GM18498 (cell line): Measurements from ENCODE around the gene ZGLP1.
"Not testable (repeated sequence)": the region's sequence is repeated elsewhere in the genome, so short reads cannot be mapped to it uniquely, and the experiment has no call there.

Experiments used
- ATAC-seq: cut with Tn5 transposase; IDR thresholded peaks from one replicate; pipeline ENCODE4 v1.9.1; 2021; ENCODE audit warnings: mild to moderate bottlenecking, moderate library complexity; ENCODE audit not compliant: unreplicated experiment

The ZGLP1 gene

DNA sequence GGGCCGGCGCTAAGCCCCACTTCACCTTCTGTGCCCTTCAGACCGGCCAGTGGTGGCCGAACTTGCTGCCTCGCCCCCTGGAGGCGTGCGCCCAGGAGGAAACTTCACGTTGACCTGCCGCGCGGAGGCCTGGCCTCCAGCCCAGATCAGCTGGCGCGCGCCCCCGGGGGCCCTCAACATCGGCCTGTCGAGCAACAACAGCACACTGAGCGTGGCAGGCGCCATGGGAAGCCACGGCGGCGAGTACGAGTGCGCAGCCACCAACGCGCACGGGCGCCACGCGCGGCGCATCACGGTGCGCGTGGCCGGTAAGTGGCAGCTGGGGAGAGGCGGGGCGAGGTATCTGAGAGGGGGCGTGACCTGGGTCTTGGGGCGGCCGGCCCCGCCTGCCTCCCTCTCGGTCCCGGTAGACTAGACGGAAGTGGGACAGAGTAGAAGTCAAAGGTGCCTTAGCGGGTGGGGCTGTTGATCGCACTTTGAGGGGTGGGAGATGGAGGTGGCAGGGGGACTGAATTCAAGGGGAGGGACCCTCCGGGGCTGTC is 14.2 kb downstream of the ZGLP1 start:
- ATAC-seq: peak; percentile 60

DNA sequence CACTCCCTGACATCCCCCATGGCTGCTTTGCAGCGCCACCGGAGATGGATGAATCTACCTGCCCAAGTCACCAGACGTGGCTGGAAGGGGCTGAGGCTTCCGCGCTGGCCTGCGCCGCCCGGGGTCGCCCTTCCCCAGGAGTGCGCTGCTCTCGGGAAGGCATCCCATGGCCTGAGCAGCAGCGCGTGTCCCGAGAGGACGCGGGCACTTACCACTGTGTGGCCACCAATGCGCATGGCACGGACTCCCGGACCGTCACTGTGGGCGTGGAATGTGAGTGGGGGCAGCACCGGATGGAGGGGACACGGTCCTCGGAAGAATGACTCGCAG is 15.3 kb downstream of the ZGLP1 start:
- ATAC-seq: no peak

DNA sequence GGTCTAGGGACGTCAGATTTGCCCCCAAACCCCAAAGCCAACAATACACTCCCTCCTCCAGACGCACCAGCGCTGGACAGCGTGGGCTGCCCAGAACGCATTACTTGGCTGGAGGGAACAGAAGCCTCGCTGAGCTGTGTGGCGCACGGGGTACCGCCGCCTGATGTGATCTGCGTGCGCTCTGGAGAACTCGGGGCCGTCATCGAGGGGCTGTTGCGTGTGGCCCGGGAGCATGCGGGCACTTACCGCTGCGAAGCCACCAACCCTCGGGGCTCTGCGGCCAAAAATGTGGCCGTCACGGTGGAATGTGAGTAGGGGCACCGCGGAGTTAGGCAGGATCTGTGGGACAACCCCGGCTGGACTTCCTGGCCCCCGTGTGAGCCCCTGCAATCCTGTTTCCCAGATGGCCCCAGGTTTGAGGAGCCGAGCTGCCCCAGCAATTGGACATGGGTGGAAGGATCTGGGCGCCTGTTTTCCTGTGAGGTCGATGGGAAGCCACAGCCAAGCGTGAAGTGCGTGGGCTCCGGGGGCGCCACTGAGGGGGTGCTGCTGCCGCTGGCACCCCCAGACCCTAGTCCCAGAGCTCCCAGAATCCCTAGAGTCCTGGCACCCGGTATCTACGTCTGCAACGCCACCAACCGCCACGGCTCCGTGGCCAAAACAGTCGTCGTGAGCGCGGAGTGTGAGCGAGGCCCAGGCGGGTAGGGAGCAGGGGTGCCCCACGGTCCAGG is 15.8 kb downstream of the ZGLP1 start:
- no peak for ATAC-seq

DNA sequence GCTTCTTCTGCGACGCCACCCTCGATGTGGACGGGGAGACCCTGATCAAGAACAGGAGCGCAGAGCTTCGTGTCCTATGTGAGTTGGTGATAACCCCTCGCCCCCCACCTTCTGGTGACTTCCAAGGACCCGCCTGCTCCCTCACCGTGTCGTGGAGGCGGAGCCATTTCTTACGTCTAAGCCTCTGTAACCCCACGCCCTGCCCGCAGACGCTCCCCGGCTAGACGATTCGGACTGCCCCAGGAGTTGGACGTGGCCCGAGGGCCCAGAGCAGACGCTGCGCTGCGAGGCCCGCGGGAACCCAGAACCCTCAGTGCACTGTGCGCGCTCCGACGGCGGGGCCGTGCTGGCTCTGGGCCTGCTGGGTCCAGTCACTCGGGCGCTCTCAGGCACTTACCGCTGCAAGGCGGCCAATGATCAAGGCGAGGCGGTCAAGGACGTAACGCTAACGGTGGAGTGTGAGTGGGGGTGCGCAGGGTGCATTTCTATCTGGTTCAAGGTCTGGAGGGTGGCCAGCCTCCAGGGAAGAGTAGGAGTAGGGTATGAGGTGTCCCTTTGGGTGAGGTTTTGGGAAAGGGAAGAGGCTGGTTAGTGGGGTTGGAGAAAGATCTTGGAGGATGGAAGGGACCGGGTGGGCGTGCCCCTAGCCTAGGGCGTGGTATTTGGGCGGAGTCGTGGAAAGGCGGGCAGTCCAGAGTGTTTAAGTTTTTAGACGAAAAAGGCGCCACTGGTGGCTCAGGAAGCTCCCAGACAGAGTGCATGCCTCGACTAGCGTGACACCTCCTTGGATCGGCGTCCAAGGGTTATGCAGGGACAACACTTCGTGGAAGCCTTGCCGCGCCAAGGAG is 16.6 kb downstream of the ZGLP1 start:
- no peak for ATAC-seq

DNA sequence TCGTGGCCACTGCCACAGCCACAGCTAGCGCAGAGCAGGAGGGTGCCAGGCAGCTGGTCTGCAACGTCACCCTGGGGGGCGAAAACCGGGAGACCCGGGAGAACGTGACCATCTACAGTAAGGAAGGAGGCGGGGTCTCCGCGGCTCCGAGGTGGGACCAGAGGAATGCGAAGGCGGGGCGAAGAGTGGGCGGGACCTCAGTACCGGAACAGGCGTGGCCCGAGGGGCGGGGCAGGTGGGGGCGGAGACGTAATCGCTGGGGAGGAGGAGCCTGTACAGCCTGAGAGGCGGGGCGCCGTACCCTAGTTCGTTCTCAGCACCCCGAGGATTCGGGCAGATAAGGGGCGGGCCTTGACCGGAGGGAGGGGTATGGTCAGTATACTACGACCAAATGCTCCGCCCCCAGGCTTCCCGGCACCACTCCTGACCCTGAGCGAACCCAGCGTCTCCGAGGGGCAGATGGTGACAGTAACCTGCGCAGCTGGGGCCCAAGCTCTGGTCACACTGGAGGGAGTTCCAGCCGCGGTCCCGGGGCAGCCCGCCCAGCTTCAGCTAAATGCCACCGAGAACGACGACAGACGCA is 17.3 kb downstream of the ZGLP1 start:
- ATAC-seq: peak; percentile 44

DNA sequence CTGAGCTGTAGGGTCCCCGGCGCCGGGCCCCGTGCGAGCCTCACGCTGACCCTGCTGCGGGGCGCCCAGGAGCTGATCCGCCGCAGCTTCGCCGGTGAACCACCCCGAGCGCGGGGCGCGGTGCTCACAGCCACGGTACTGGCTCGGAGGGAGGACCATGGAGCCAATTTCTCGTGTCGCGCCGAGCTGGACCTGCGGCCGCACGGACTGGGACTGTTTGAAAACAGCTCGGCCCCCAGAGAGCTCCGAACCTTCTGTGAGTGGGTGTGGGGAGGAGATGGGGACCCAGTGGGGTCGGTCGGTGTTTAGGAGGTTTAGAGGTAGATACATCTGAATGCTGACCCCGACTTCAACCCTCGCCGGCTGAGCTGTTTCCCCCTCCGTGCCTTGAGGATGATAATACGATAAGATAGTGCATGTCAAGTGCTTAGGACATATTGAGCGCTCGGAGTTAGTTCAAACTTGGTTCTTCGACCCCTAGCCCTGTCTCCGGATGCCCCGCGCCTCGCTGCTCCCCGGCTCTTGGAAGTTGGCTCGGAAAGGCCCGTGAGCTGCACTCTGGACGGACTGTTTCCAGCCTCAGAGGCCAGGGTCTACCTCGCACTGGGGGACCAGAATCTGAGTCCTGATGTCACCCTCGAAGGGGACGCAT is 17.9 kb downstream of the ZGLP1 start:
- ATAC-seq: no peak

DNA sequence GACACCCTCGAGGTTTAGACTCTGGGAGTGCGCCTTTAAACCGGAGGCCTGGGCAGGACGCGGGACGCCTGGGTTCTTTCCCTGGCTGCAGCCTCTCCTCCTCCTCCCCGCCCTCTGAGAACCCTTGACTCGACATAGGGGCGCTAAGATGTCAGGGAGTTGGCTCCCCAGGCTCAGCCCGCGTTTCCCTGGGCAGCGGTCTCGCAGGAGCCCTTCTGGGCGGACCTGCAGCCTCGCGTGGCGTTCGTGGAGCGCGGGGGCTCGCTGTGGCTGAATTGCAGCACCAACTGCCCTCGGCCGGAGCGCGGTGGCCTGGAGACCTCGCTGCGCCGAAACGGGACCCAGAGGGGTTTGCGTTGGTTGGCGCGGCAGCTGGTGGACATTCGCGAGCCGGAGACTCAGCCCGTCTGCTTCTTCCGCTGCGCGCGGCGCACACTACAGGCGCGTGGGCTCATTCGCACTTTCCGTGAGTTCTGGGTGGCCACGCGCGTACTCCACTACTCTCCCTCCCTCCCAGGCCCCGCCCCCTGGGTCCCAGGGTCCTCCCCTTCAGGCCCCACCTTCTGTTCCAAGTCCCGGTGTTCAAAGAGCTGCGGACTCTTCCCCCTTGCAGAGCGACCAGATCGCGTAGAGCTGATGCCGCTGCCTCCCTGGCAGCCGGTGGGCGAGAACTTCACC is 18.6 kb downstream of the ZGLP1 start:
- ATAC-seq: no peak

DNA sequence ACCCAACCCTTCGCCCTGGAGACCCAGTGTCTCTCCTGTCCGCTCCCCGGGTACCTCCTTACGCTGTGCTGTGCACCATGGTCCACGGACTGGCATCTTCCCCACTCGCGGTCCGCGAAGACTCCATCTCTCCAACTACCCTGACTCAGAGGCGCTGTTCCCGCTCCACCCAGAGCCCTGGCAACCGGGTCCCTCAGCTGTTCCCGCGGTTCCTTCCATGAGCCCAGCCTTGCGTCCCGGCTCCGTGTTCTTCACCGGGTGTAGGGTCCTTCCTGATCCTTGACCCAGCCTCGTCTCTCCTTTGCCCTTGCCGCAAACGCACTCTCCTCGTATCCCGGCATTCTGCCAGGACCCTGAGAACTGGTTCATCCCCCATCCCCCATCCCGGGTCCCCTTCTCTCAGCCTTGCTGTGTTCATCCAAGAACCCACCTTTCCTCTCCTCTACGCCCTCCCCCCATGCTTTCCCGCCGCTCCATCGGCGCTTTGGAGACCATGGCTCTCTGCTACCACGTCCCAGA is 19.2 kb downstream of the ZGLP1 start:
- ATAC-seq: no peak

DNA sequence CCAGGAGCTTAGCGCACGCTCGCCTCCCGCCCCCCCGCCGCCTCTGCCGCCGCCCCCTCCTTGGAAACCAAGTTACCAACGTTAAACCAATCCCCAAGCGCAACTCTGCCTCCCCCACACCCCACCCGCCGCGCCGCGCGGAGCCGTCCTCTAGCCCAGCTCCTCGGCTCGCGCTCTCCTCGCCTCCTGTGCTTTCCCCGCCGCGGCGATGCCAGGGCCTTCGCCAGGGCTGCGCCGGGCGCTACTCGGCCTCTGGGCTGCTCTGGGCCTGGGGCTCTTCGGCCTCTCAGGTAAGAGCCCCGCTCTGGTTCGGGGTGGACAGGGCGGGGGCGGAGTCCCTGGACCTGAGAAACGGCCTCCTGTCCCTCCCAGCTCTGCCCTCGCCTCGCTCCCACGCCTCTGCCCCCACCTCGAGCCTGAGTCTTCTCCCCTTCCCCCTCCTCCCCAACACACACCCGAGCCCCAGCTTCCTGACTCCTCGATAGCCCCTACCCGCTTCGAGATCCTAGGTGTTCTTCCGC is 19.7 kb downstream of the ZGLP1 start, which contains the start of gene ICAM5:
TSS of gene ICAM5 (plus strand) at position 117 of the 521 bp plus-strand sequence. CDS start at position 209, 92 bp downstream.
- ATAC-seq: no peak

DNA sequence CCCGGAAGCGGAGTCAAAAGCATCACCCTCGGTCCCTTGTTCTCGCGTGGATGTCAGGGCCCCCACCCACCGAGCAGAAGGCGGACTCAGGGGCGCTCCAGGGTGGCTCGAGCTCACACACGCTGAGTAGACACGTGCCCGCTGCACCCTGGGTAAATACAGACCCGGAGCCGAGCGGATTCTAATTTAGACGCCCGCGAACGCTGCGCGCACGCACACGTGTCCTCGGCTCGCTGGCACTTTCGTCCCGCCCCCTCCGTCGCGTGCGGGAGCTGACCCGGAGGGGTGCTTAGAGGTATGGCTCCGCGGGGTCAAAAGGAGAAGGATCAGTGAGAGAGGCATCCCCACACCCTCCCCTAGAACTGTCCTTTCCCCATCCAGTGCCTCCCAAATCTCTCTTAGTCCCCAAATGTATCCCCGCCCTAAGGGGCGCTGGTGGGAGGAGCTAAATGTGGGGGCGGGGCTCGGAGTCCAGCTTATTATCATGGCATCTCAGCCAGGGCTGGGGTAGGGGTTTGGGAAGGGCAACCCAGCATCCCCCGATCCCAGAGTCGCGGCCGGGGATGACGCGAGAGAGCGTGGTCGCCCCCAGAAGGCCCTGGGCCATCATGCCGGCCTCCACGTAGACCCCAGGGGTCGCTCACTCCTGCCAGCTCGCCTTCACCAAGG is 20.3 kb downstream of the ZGLP1 start:
- no peak for ATAC-seq

DNA sequence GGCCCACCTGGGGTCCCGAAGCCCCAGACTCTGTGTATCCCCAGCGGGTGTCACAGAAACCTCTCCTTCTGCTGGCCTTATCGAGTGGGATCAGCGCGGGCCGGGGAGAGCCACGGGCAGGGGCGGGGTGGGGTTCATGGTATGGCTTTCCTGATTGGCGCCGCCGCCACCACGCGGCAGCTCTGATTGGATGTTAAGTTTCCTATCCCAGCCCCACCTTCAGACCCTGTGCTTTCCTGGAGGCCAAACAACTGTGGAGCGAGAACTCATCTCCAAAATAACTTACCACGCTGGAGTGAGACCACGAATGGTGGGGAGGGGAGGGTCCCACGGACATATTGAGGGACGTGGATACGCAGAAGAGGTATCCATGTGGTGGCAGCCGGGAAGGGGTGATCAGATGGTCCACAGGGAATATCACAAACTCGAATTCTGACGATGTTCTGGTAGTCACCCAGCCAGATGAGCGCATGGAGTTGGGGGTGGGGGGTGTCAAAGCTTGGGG is 20.9 kb downstream of the ZGLP1 start:
- ATAC-seq: no peak

DNA sequence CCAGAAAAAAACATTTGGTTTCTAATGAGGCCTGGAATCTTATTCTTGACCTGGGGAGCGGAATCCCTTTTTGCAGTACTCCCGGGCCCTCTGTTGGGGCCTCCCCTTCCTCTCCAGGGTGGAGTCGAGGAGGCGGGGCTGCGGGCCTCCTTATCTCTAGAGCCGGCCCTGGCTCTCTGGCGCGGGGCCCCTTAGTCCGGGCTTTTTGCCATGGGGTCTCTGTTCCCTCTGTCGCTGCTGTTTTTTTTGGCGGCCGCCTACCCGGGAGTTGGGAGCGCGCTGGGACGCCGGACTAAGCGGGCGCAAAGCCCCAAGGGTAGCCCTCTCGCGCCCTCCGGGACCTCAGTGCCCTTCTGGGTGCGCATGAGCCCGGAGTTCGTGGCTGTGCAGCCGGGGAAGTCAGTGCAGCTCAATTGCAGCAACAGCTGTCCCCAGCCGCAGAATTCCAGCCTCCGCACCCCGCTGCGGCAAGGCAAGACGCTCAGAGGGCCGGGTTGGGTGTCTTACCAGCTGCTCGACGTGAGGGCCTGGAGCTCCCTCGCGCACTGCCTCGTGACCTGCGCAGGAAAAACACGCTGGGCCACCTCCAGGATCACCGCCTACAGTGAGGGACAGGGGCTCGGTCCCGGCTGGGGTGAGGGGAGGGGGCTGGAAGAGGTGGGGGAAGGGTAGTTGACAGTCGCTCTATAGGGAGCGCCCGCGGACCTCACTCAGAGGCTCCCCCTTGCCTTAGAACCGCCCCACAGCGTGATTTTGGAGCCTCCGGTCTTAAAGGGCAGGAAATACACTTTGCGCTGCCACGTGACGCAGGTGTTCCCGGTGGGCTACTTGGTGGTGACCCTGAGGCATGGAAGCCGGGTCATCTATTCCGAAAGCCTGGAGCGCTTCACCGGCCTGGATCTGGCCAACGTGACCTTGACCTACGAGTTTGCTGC is 22.5 kb downstream of the ZGLP1 start, which contains the start of gene ICAM4:
TSS of gene ICAM4 (plus strand) at position 153 of the 935 bp plus-strand sequence. CDS start at position 211, 58 bp downstream.
- ATAC-seq: no peak

DNA sequence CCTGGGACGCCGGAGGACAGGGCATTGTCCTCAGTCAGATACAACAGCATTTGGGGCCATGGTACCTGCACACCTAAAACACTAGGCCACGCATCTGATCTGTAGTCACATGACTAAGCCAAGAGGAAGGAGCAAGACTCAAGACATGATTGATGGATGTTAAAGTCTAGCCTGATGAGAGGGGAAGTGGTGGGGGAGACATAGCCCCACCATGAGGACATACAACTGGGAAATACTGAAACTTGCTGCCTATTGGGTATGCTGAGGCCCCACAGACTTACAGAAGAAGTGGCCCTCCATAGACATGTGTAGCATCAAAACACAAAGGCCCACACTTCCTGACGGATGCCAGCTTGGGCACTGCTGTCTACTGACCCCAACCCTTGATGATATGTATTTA is 24.2 kb downstream of the ZGLP1 start:
- ATAC-seq: no peak

DNA sequence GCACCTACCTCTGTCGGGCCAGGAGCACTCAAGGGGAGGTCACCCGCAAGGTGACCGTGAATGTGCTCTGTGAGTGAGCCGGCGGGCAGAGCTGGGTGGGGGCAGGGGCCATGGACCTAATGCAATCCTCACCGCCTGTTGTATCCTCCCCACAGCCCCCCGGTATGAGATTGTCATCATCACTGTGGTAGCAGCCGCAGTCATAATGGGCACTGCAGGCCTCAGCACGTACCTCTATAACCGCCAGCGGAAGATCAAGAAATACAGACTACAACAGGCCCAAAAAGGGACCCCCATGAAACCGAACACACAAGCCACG is 24.7 kb downstream of the ZGLP1 start:
- ATAC-seq: no peak

DNA sequence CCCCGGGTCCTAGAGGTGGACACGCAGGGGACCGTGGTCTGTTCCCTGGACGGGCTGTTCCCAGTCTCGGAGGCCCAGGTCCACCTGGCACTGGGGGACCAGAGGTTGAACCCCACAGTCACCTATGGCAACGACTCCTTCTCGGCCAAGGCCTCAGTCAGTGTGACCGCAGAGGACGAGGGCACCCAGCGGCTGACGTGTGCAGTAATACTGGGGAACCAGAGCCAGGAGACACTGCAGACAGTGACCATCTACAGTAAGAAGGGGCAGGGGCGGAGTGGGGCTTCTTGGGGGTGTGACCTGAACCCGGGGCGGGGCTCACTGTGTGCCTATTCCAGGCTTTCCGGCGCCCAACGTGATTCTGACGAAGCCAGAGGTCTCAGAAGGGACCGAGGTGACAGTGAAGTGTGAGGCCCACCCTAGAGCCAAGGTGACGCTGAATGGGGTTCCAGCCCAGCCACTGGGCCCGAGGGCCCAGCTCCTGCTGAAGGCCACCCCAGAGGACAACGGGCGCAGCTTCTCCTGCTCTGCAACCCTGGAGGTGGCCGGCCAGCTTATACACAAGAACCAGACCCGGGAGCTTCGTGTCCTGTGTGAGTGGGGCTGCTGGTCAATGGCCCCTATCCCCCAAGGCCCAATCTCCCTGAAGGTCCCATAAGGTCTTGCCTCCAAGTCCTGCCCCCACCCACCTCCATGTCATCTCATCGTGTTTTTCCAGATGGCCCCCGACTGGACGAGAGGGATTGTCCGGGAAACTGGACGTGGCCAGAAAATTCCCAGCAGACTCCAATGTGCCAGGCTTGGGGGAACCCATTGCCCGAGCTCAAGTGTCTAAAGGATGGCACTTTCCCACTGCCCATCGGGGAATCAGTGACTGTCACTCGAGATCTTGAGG is 25.3 kb downstream of the ZGLP1 start:
- ATAC-seq: no peak

DNA sequence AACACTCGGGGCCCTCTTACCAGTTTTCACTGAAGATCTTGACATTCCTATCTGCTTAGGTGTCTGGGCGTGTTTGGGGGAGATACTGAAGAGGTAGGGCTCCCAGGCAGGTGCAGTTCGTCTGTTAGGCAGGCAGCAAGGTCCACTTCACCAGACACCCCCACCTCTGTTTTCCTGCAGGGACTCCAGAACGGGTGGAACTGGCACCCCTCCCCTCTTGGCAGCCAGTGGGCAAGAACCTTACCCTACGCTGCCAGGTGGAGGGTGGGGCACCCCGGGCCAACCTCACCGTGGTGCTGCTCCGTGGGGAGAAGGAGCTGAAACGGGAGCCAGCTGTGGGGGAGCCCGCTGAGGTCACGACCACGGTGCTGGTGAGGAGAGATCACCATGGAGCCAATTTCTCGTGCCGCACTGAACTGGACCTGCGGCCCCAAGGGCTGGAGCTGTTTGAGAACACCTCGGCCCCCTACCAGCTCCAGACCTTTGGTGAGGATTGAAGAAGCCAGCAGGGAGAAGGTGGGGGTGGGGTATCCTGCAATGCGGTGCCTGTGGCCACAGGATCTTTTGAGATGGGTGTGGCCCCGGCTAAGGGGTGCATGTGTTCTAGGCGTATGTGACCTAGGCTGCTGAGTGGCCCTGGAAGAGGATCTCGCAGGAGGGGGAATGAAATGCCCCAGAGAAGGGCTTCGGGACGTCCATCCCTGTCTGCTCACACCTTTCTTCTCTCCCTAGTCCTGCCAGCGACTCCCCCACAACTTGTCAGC is 26.1 kb downstream of the ZGLP1 start:
- no peak for ATAC-seq

DNA sequence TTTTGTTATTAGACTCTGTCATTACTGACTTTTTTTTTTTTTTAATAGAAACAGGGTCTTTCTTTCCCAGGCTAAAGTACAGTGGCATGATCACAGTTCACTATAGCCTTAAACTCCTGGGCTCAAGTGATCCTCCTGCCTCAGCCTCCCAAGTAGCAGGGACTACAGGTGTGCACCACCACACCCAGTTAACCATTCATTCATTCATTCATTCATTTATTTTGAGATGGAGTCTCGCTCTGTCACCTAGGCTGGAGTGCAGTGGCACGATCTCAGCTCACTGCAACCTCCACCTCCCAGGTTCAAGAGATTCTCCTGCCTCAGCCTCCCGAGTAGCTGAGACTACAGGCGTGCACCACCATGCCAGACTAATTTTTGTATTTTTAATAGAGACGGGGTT is 27.6 kb downstream of the ZGLP1 start:
- not testable (repeated sequence) for ATAC-seq
